ENCODE data around the gene CASP9.

Gene CASP9

GRCh38 chr1:15451014-15451722, 72.8 kb downstream of the CASP9 start:
- no peak for DNase-seq (ENCODE audit: low read depth in 2 of 2, low spot score in 1 of 2)

- no peak for DNase-seq (ENCODE audit: low read depth in 2 of 2, low spot score in 1 of 2)
These were observed 74.4 kb downstream of the CASP9 start for GRCh38 chr1:15449567-15449966.

- no peak for DNase-seq (ENCODE audit: low read depth in 2 of 2, low spot score in 1 of 2)
These were observed 75.0 kb downstream of the CASP9 start for GRCh38 chr1:15448877-15449462.

- DNase-seq (ENCODE audit: low read depth in 2 of 2, low spot score in 1 of 2), result no peak
These were observed 77.8 kb downstream of the CASP9 start for GRCh38 chr1:15446212-15446611.

GRCh38 chr1:15445390-15446122, 78.5 kb downstream of the CASP9 start:
- no peak for DNase-seq (ENCODE audit: low read depth in 2 of 2, low spot score in 1 of 2)

- no peak for DNase-seq (ENCODE audit: low read depth in 2 of 2, low spot score in 1 of 2)
These were observed 79.3 kb downstream of the CASP9 start for GRCh38 chr1:15444468-15445389.

- DNase-seq (ENCODE audit: low read depth in 2 of 2, low spot score in 1 of 2), result no peak
These were observed 80.7 kb downstream of the CASP9 start for GRCh38 chr1:15443281-15443680.

GRCh38 chr1:15442759-15443158, 81.3 kb downstream of the CASP9 start:
- DNase-seq (ENCODE audit: low read depth in 2 of 2, low spot score in 1 of 2), result no peak

- no peak for DNase-seq (ENCODE audit: low read depth in 2 of 2, low spot score in 1 of 2)
These were observed 81.9 kb downstream of the CASP9 start for GRCh38 chr1:15442119-15442518.
